Measurements from ENCODE around the gene TRPT1. TPM values are rescaled to one million over a fixed set of nuclear protein-coding genes. Genes with fewer than 3 reads are reported as not detected.

The TRPT1 gene
- total and polyA plus RNA-seq, 3 experiments from 2014 or later: 28.3 to 47.6 (median 31.5) TPM

GRCh38 chr11:64210301-64211020, 15.5 kb downstream of the TRPT1 start:
- H3K9me3 Mint-ChIP-seq: no peaks in the 10 kb centered on the region
- H3K27ac Mint-ChIP-seq: peak overlapping the region in 2 of 8 donors; percentile 24 to 50
- H3K27me3 Mint-ChIP-seq: peaks cover 0 to 1% of the 10 kb centered on the region in 2 donors
- Histone ChIP-seq H3K36me3 (ENCODE audit: insufficient read depth, low read length) (peaks cover 17% of the 10 kb centered on the region), H3K27me3 (ENCODE audit: insufficient read depth, low read length, poor library complexity, severe bottlenecking) (no peaks in the 10 kb centered on the region), H3K9me3 (ENCODE audit: low read length) (no peaks in the 10 kb centered on the region), H3K4me1 (ENCODE audit: insufficient read depth, low read length) (peaks cover 23% of the 10 kb centered on the region), H3K27ac (ENCODE audit: low read depth, low read length) (no peak overlapping the region), H3K4me3 (ENCODE audit: low read length) (no peak overlapping the region)
- CTCF ChIA-PET: interaction anchor here (0.7 to 10.4 kb wide), 6 partner anchors 12 to 107 kb away, joined by 3 to 281 read pairs (median 9); partner anchors contain the start of genes CATSPERZ, ESRRA, NUDT22 and PRDX5
- H3K36me3 Mint-ChIP-seq: peaks cover 8 to 62% (median 8%) of the 10 kb centered on the region in 3 donors
- H3K4me3 Mint-ChIP-seq: peak overlapping the region in 2 of 7 donors; percentile 13 to 68
- DNase-seq: no peak
- peaks cover 25 to 54% (median 29%) of the 10 kb centered on the region in 3 donors for H3K4me1 Mint-ChIP-seq
- POLR2A ChIA-PET: interaction anchor here (0.6 to 2.3 kb wide), 2 partner anchors 16 to 72 kb away, joined by 6 to 7 read pairs; partner anchors contain the start of genes NUDT22 and TRPT1

DNA sequence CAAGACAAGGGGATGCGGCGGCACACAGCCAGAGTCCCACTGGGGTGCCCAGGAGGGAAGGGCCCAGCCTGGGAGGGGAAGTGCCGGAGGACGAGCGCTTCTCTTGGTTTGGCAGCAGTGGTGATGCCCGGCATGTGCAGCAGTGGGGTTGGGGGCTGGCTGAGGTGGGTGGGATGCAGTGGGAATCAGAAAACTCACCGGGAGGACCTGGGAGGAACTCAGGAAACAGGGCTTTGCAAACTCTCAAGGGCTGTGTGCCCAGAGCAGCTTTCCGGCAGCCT, 16.5 kb downstream of the TRPT1 start:
- no peaks in the 10 kb centered on the region for H3K27me3 ChIP-seq (ENCODE audit: insufficient read depth, low read length, poor library complexity, severe bottlenecking)
- H3K36me3 Mint-ChIP-seq: peaks cover 4 to 56% (median 6%) of the 10 kb centered on the region in 3 donors
- no peaks in the 10 kb centered on the region for H3K27me3 Mint-ChIP-seq
- POLR2A ChIA-PET: interaction anchor here (2.3 kb wide), 1 partner anchor 17 kb away, joined by 7 read pairs; the partner anchor contains the start of genes NUDT22 and TRPT1
- DNase-seq: no peak
- peaks cover 32% of the 10 kb centered on the region for H3K4me1 ChIP-seq (ENCODE audit: insufficient read depth, low read length)
- CTCF ChIA-PET: interaction anchor here (6.4 to 10.4 kb wide), 4 partner anchors 13 to 93 kb away, joined by 62 to 281 read pairs (median 104); partner anchors contain the start of genes CATSPERZ, ESRRA, NUDT22 and PLCB3
- H3K4me3 ChIP-seq (ENCODE audit: low read length): no peak overlapping the region
- H3K27ac Mint-ChIP-seq: peak overlapping the region in 5 of 8 donors; percentile 36 to 97 (median 77)
- peaks cover 17% of the 10 kb centered on the region for H3K36me3 ChIP-seq (ENCODE audit: insufficient read depth, low read length)
- H3K9me3 ChIP-seq (ENCODE audit: low read length): no peaks in the 10 kb centered on the region
- H3K27ac ChIP-seq (ENCODE audit: low read depth, low read length): no peak overlapping the region
- H3K4me3 Mint-ChIP-seq: peak overlapping the region in 4 of 7 donors; percentile 8 to 68 (median 43)
- H3K9me3 Mint-ChIP-seq: no peaks in the 10 kb centered on the region
- peaks cover 24 to 59% (median 30%) of the 10 kb centered on the region in 3 donors for H3K4me1 Mint-ChIP-seq

- no peak for DNase-seq
- H3K27ac Mint-ChIP-seq: peak overlapping the region; percentile 66 to 98 (median 88)
- Histone ChIP-seq H3K4me1 (ENCODE audit: insufficient read depth, low read length) (peaks cover 38% of the 10 kb centered on the region), H3K27ac (ENCODE audit: low read depth, low read length) (peak overlapping the region; percentile 95), H3K9me3 (ENCODE audit: low read length) (no peaks in the 10 kb centered on the region), H3K4me3 (ENCODE audit: low read length) (no peak overlapping the region), H3K36me3 (ENCODE audit: insufficient read depth, low read length) (peaks cover 20% of the 10 kb centered on the region), H3K27me3 (ENCODE audit: insufficient read depth, low read length, poor library complexity, severe bottlenecking) (no peaks in the 10 kb centered on the region)
- POLR2A ChIA-PET: interaction anchor here (0.6 to 5.7 kb wide), 6 partner anchors 13 to 95 kb away, joined by 4 to 69 read pairs (median 34); partner anchors contain the start of genes NUDT22, STIP1 and TRPT1
- CTCF ChIA-PET: interaction anchor here (1.5 to 10.4 kb wide), 6 partner anchors 13 to 94 kb away, joined by 4 to 281 read pairs (median 63); partner anchors contain the start of genes CATSPERZ, ESRRA, NUDT22 and PLCB3
- H3K9me3 Mint-ChIP-seq: no peaks in the 10 kb centered on the region
- H3K36me3 Mint-ChIP-seq: peaks cover 7 to 58% (median 9%) of the 10 kb centered on the region in 3 donors
- H3K27me3 Mint-ChIP-seq: no peaks in the 10 kb centered on the region
- H3K4me3 Mint-ChIP-seq: peak overlapping the region; percentile 50 to 87 (median 70)
- H3K4me1 Mint-ChIP-seq: peaks cover 28 to 65% (median 36%) of the 10 kb centered on the region in 3 donors
These were observed 17.0 kb downstream of the TRPT1 start for GRCh38 chr11:64208796-64209562.

DNA sequence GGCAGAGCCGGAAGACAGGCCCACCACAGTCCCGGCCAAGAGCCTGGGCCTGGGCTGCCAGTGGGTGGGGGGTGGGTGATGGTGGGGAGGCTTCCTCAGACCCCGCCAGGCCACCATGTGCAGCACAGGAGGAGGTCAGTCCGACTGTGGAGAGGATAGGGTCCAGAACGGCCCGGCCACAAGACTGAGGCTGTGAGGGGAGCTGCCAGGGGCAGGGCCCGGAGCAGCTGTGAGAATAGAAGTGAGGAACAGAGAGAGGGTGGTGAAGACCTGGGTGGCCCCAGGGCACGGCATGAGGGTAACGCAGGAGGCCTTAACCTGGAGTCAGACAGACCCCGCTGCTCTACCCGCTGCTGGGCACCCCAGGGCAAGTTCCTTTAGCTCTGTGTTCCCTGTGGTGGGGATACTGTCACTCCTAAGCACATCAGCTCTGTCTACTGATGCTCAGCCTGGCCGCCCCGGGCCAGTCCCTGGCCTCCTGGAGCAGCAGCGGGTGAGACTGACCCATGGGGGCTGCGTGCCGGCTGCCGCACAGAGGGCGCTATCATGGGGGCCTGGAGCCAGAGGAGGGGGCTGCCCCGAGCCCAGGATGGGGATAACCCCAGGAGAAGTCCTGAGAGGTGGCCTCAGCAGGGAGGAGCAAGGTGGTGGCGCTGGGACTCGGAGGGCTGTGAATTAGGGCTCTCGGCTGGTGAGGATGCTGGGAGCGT, 17.7 kb downstream of the TRPT1 start:
- CTCF ChIA-PET: interaction anchor here (0.8 to 10.4 kb wide), 12 partner anchors 14 to 123 kb away, joined by 3 to 281 read pairs (median 38); partner anchors contain the start of genes CATSPERZ, ESRRA, NUDT22 and PLCB3
- H3K9me3 Mint-ChIP-seq: no peaks in the 10 kb centered on the region
- peaks cover 24 to 71% (median 39%) of the 10 kb centered on the region in 3 donors for H3K4me1 Mint-ChIP-seq
- Histone ChIP-seq H3K4me3 (ENCODE audit: low read length) (peak overlapping the region; percentile 98), H3K36me3 (ENCODE audit: insufficient read depth, low read length) (peaks cover 28% of the 10 kb centered on the region), H3K4me1 (ENCODE audit: insufficient read depth, low read length) (peaks cover 39% of the 10 kb centered on the region), H3K27ac (ENCODE audit: low read depth, low read length) (peak overlapping the region; percentile 95), H3K9me3 (ENCODE audit: low read length) (no peaks in the 10 kb centered on the region), H3K27me3 (ENCODE audit: insufficient read depth, low read length, poor library complexity, severe bottlenecking) (no peaks in the 10 kb centered on the region)
- peak overlapping the region; percentile 86 to 98 (median 94) for H3K27ac Mint-ChIP-seq
- peak in 1 of 5 donors; percentile 17 for DNase-seq
- H3K27me3 Mint-ChIP-seq: no peaks in the 10 kb centered on the region
- H3K36me3 Mint-ChIP-seq: peaks cover 5 to 62% (median 9%) of the 10 kb centered on the region in 3 donors
- H3K4me3 Mint-ChIP-seq: peak overlapping the region; percentile 87 to 97 (median 92)
- POLR2A ChIA-PET: interaction anchor here (0.6 to 5.7 kb wide), 11 partner anchors 12 to 132 kb away, joined by 3 to 69 read pairs (median 16); partner anchors contain the start of genes CCDC88B, FKBP2, NUDT22 and PPP1R14B

- H3K27me3 Mint-ChIP-seq: no peaks in the 10 kb centered on the region
- H3K4me1 ChIP-seq (ENCODE audit: insufficient read depth, low read length): peaks cover 39% of the 10 kb centered on the region
- peak overlapping the region; percentile 86 to 98 (median 94) for H3K27ac Mint-ChIP-seq
- H3K4me3 ChIP-seq (ENCODE audit: low read length): peak overlapping the region; percentile 98
- ChIA-PET CTCF (interaction anchor here (0.8 to 10.4 kb wide), 17 partner anchors 15 to 124 kb away, joined by 3 to 281 read pairs (median 15); partner anchors contain the start of genes CATSPERZ, DNAJC4, ESRRA and FKBP2), POLR2A (interaction anchor here (0.6 to 5.7 kb wide), 16 partner anchors 10 to 132 kb away, joined by 3 to 69 read pairs (median 8); partner anchors contain the start of genes BAD, CCDC88B, ESRRA and FKBP2)
- peaks cover 5 to 67% (median 8%) of the 10 kb centered on the region in 3 donors for H3K36me3 Mint-ChIP-seq
- H3K27ac ChIP-seq (ENCODE audit: low read depth, low read length): peak overlapping the region; percentile 95
- peak; percentile 59 to 88 (median 70) for DNase-seq
- peaks cover 34% of the 10 kb centered on the region for H3K36me3 ChIP-seq (ENCODE audit: insufficient read depth, low read length)
- H3K27me3 ChIP-seq (ENCODE audit: insufficient read depth, low read length, poor library complexity, severe bottlenecking): no peaks in the 10 kb centered on the region
- no peaks in the 10 kb centered on the region for H3K9me3 Mint-ChIP-seq
- no peaks in the 10 kb centered on the region for H3K9me3 ChIP-seq (ENCODE audit: low read length)
- H3K4me3 Mint-ChIP-seq: peak overlapping the region; percentile 87 to 97 (median 92)
- peaks cover 21 to 69% (median 37%) of the 10 kb centered on the region in 3 donors for H3K4me1 Mint-ChIP-seq
These were observed 18.5 kb downstream of the TRPT1 start for GRCh38 chr11:64207256-64208085.

GRCh38 chr11:64206457-64207255, 19.3 kb downstream of the TRPT1 start, which contains the start of gene FERMT3:
Gene FERMT3, plus strand, starts transcription at chr11:64206721. Its CDS starts 644 bp downstream, at chr11:64207365.
- POLR2A ChIA-PET: interaction anchor here (0.6 to 5.7 kb wide), 19 partner anchors 10 to 655 kb away, joined by 3 to 69 read pairs (median 5); partner anchors contain the start of genes BAD, DNAJC4, ESRRA and FKBP2
- H3K36me3 Mint-ChIP-seq: peaks cover 9 to 66% (median 9%) of the 10 kb centered on the region in 3 donors
- H3K27me3 Mint-ChIP-seq: no peaks in the 10 kb centered on the region
- H3K27ac Mint-ChIP-seq: peak within 1 kb of the TSS; percentile 86 to 98 (median 94)
- CTCF ChIA-PET: interaction anchor here (0.9 to 10.4 kb wide), 26 partner anchors 8 to 446 kb away, joined by 3 to 281 read pairs (median 8); partner anchors contain the start of genes BAD, CATSPERZ, CCDC88B and DNAJC4
- no peaks in the 10 kb centered on the region for H3K9me3 ChIP-seq (ENCODE audit: low read length)
- H3K36me3 ChIP-seq (ENCODE audit: insufficient read depth, low read length): peaks cover 33% of the 10 kb centered on the region
- no peaks in the 10 kb centered on the region for H3K27me3 ChIP-seq (ENCODE audit: insufficient read depth, low read length, poor library complexity, severe bottlenecking)
- H3K4me3 ChIP-seq (ENCODE audit: low read length): peak within 1 kb of the TSS; percentile 98
- peak within 1 kb of the TSS; percentile 87 to 97 (median 92) for H3K4me3 Mint-ChIP-seq
- H3K9me3 Mint-ChIP-seq: no peaks in the 10 kb centered on the region
- H3K4me1 Mint-ChIP-seq: peaks cover 16 to 62% (median 32%) of the 10 kb centered on the region in 3 donors
- DNase-seq: peak; percentile 56 to 81 (median 64)
- peaks cover 39% of the 10 kb centered on the region for H3K4me1 ChIP-seq (ENCODE audit: insufficient read depth, low read length)
- peak within 1 kb of the TSS; percentile 95 for H3K27ac ChIP-seq (ENCODE audit: low read depth, low read length)
